HG02938 (cell line): ENCODE data around the gene DBNDD1.
"Not testable (repeated sequence)": the region's sequence is repeated elsewhere in the genome, so short reads cannot be mapped to it uniquely, and the experiment has no call there.

Experiments used
- ATAC-seq: cut with Tn5 transposase; IDR thresholded peaks from one replicate; pipeline ENCODE4 v1.9.1; 2021; ENCODE audit warnings: mild to moderate bottlenecking, moderate library complexity; ENCODE audit not compliant: unreplicated experiment

DBNDD1 gene

GRCh38 chr16:89994389-89994720 is 24.9 kb downstream of the DBNDD1 start:
- ATAC-seq, result no peak

- ATAC-seq, result no peak
Observed at GRCh38 chr16:89993971-89994370, 25.3 kb downstream of the DBNDD1 start.

- no peak for ATAC-seq
Observed at GRCh38 chr16:89993377-89993776, 25.9 kb downstream of the DBNDD1 start.

- no peak for ATAC-seq
Observed at GRCh38 chr16:89990799-89991198, 28.5 kb downstream of the DBNDD1 start.

GRCh38 chr16:89988951-89989350 is 30.3 kb downstream of the DBNDD1 start:
- no peak for ATAC-seq

- no peak for ATAC-seq
Observed at GRCh38 chr16:89987169-89987568, 32.1 kb downstream of the DBNDD1 start.

GRCh38 chr16:89986600-89986999 is 32.7 kb downstream of the DBNDD1 start:
- no peak for ATAC-seq

- ATAC-seq, result no peak
Observed at GRCh38 chr16:89985219-89985618, 34.0 kb downstream of the DBNDD1 start.

- no peak for ATAC-seq
Observed at GRCh38 chr16:89984216-89984615, 35.0 kb downstream of the DBNDD1 start.

- ATAC-seq, result no peak
Observed at GRCh38 chr16:89983536-89983935, 35.7 kb downstream of the DBNDD1 start.

- ATAC-seq, result no peak
Observed at GRCh38 chr16:89982318-89982717, 36.9 kb downstream of the DBNDD1 start.

- ATAC-seq, result peak; percentile 65
Observed at GRCh38 chr16:89981414-89981813, 37.8 kb downstream of the DBNDD1 start.

- no peak for ATAC-seq
Observed at GRCh38 chr16:89974870-89975269, 44.4 kb downstream of the DBNDD1 start.

GRCh38 chr16:89973654-89974335 is 45.5 kb downstream of the DBNDD1 start:
- no peak for ATAC-seq

GRCh38 chr16:89973235-89973634 is 46.0 kb downstream of the DBNDD1 start:
- ATAC-seq, result no peak

GRCh38 chr16:89972244-89973234 is 46.7 kb downstream of the DBNDD1 start:
- ATAC-seq, result peak; percentile 69

- peak; percentile 13 for ATAC-seq
Observed at GRCh38 chr16:89971495-89972243, 47.6 kb downstream of the DBNDD1 start.

- ATAC-seq, result no peak
Observed at GRCh38 chr16:89969741-89970410, 49.4 kb downstream of the DBNDD1 start.

GRCh38 chr16:89968074-89968473 is 51.2 kb downstream of the DBNDD1 start:
- ATAC-seq, result not testable (repeated sequence)

GRCh38 chr16:89967436-89967835 is 51.8 kb downstream of the DBNDD1 start:
- ATAC-seq, result not testable (repeated sequence)

- ATAC-seq, result no peak
Observed at GRCh38 chr16:89966756-89967155, 52.5 kb downstream of the DBNDD1 start.
